HG02884 (cell line): ENCODE data around the gene GSTT2.
"Not testable (repeated sequence)": the region's sequence is repeated elsewhere in the genome, so short reads cannot be mapped to it uniquely, and the experiment has no call there.

Experiments used
- ATAC-seq: cut with Tn5 transposase; IDR thresholded peaks from one replicate; pipeline ENCODE4 v1.9.1; 2021; ENCODE audit warnings: mild to moderate bottlenecking, moderate library complexity; ENCODE audit not compliant: unreplicated experiment

The GSTT2 gene

GRCh38 chr22:23971927-23972326 lies 8.0 kb upstream of the GSTT2 start:
- not testable (repeated sequence) for ATAC-seq

GRCh38 chr22:23974345-23974744 lies 5.6 kb upstream of the GSTT2 start, which contains the start of gene DDT:
TSS of gene DDT (minus strand) at chr22:23974441. CDS start at chr22:23974414, 27 bp downstream.
- peak; percentile 95 for ATAC-seq

GRCh38 chr22:23974836-23975352 lies 5.0 kb upstream of the GSTT2 start:
- not testable (repeated sequence) for ATAC-seq

GRCh38 chr22:23977304-23977703 lies 2.6 kb upstream of the GSTT2 start:
- ATAC-seq, result not testable (repeated sequence)

- not testable (repeated sequence) for ATAC-seq
Observed at GRCh38 chr22:23980567-23980966, 633 bp downstream of the GSTT2 start.

GRCh38 chr22:23984430-23984829 lies 4.5 kb downstream of the GSTT2 start:
- ATAC-seq, result no peak

GRCh38 chr22:23986089-23986488 lies 6.2 kb downstream of the GSTT2 start:
- ATAC-seq, result not testable (repeated sequence)

- ATAC-seq, result not testable (repeated sequence)
Observed at GRCh38 chr22:23986538-23987178, 6.7 kb downstream of the GSTT2 start.

- not testable (repeated sequence) for ATAC-seq
Observed at GRCh38 chr22:23989583-23990244, 9.8 kb downstream of the GSTT2 start.

GRCh38 chr22:23993080-23993479 lies 13.1 kb downstream of the GSTT2 start:
- not testable (repeated sequence) for ATAC-seq

GRCh38 chr22:23993581-23994177 lies 13.7 kb downstream of the GSTT2 start:
- ATAC-seq, result not testable (repeated sequence)

- ATAC-seq, result no peak
Observed at GRCh38 chr22:23997092-23997491, 17.2 kb downstream of the GSTT2 start.

GRCh38 chr22:23999779-24000178 lies 19.8 kb downstream of the GSTT2 start:
- ATAC-seq, result not testable (repeated sequence)

GRCh38 chr22:24001314-24001713 lies 21.4 kb downstream of the GSTT2 start:
- no peak for ATAC-seq

- ATAC-seq, result no peak
Observed at GRCh38 chr22:24002272-24002671, 22.3 kb downstream of the GSTT2 start.

GRCh38 chr22:24002851-24003250 lies 22.9 kb downstream of the GSTT2 start:
- no peak for ATAC-seq

GRCh38 chr22:24003887-24004286 lies 24.0 kb downstream of the GSTT2 start:
- ATAC-seq, result no peak

GRCh38 chr22:24005201-24005600 lies 25.3 kb downstream of the GSTT2 start, which contains the start of gene GSTT4:
TSS of gene GSTT4 (minus strand) at chr22:24005453. CDS start at chr22:24005356, 97 bp downstream.
- no peak for ATAC-seq

- ATAC-seq, result no peak
Observed at GRCh38 chr22:24006207-24006913, 26.4 kb downstream of the GSTT2 start.

- no peak for ATAC-seq
Observed at GRCh38 chr22:24006914-24007214, 26.9 kb downstream of the GSTT2 start.
